Measurements from ENCODE around the gene PRRT1.

PRRT1 gene

DNA sequence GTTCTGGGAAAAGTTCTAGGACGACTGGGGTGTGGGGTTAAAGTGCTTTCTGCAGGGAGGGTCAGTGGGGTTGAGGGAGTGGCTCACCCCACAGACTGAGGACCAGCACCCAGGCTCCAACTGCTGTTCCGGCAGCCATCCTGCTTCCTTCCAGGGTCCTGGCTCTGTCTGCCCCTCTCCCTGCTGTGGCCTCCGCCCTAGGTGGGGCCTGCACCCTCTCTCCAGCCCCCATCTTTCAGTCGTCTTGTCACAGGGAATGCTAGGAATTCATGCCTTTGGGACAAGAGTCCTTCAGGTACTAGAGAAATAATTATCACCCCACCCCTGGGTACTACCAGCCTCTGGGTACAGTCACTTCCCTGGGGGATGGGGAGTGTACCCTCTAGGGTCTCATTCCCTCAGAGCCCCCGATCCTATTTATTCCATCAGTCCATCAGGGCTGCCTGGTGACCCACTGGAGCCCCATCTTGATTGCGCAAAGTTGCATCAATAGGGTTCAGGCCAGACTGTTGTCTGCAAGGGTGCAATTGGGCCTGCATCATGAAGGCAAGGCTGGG lies 32.4 kb upstream of the PRRT1 start, which contains the start of gene AGER:
TSS of gene AGER (minus strand) at position 170 of the 557 bp plus-strand sequence. CDS start at position 139, 31 bp downstream.
- TF ChIP-seq CTCF (conservative IDR thresholded peaks at IDR 0.05; ENCODE audit: low read length) (no peak), EZH2phosphoT487 (IDR thresholded peaks at IDR 0.05; ENCODE audit: borderline replicate concordance) (no peak)
- H3K4me2 ChIP-seq (ENCODE audit: low read depth, low read length, poor library complexity, severe bottlenecking): no peak within 1 kb of the TSS

DNA sequence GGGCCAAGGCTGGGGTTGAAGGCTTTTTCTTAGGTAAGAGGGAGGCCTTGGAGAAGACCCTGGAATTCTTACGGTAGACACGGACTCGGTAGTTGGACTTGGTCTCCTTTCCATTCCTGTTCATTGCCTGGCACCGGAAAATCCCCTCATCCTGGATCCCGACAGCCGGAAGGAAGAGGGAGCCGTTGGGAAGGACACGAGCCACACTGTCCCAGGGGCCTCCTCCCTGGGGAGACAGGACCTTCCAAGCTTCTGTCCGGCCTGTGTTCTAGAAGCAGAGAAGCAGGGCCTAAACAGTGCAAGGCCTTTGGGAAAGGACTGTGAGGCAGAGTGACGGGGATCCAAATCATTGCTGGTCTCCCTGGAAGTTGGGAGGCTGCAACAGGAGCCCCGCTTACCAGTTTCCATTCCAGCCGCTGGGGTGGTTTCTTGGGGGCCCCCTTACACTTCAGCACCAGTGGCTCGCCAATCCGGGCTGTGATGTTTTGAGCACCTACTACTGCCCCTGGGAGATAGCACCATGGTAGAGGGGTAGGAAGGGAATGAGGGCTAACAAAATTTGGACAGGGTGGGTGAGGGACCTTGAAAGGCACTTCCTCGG lies 31.8 kb upstream of the PRRT1 start:
- Histone ChIP-seq H3K79me2 (ENCODE audit: insufficient read depth, low read length) (peaks cover 51% of the 10 kb centered on the region), H4K20me1 (ENCODE audit: insufficient read depth, low read length, poor library complexity, severe bottlenecking) (peaks cover 5% of the 10 kb centered on the region)

More for the DNA sequence above, 32.4 kb upstream of the PRRT1 start, which contains the start of gene AGER:
- Histone ChIP-seq H3K9me3 (ENCODE audit: insufficient read depth, low read depth, low read length) (no peaks in the 10 kb centered on the region), H3F3A (ENCODE audit: low read depth) (no peaks in the 10 kb centered on the region), H4K20me1 (ENCODE audit: insufficient read depth, low read length, poor library complexity, severe bottlenecking) (peaks cover 10% of the 10 kb centered on the region), H2AFZ (ENCODE audit: low read length) (no peak within 1 kb of the TSS), H3K9me2 (replicated peaks; ENCODE audit: low read depth, low read length) (no peaks in the 10 kb centered on the region), H3K9ac (ENCODE audit: low read depth, low read length, poor library complexity, severe bottlenecking) (no peak within 1 kb of the TSS), H3K4me3 (ENCODE audit: low read length, poor library complexity, severe bottlenecking) (no peak within 1 kb of the TSS), H3K4me1 (ENCODE audit: insufficient read depth, low read length, poor library complexity, severe bottlenecking) (peaks cover 20% of the 10 kb centered on the region), H3K79me2 (ENCODE audit: insufficient read depth, low read length) (peaks cover 51% of the 10 kb centered on the region), H3K36me3 (ENCODE audit: insufficient read depth, low read length) (peaks cover 28% of the 10 kb centered on the region; the same call in 1 of the 2 replicates), H3K27me3 (ENCODE audit: insufficient read depth, low read length, poor library complexity, severe bottlenecking) (no peaks in the 10 kb centered on the region)

GRCh38 chr6:32183030-32183429 lies 31.3 kb upstream of the PRRT1 start:
- Histone ChIP-seq H3K79me2 (ENCODE audit: insufficient read depth, low read length) (peaks cover 47% of the 10 kb centered on the region), H3K9ac (ENCODE audit: low read depth, low read length, poor library complexity, severe bottlenecking) (no peak overlapping the region), H3K9me3 (ENCODE audit: insufficient read depth, low read depth, low read length) (no peaks in the 10 kb centered on the region), H3F3A (ENCODE audit: low read depth) (no peaks in the 10 kb centered on the region), H3K9me2 (replicated peaks; ENCODE audit: low read depth, low read length) (no peaks in the 10 kb centered on the region), H3K4me1 (ENCODE audit: insufficient read depth, low read length, poor library complexity, severe bottlenecking) (peaks cover 12% of the 10 kb centered on the region), H2AFZ (ENCODE audit: low read length) (no peak overlapping the region), H3K4me2 (ENCODE audit: low read depth, low read length, poor library complexity, severe bottlenecking) (no peak overlapping the region), H3K36me3 (ENCODE audit: insufficient read depth, low read length) (peaks cover 28% of the 10 kb centered on the region; the same call in 1 of the 2 replicates), H4K20me1 (ENCODE audit: insufficient read depth, low read length, poor library complexity, severe bottlenecking) (peaks cover 5% of the 10 kb centered on the region), H3K4me3 (ENCODE audit: low read length, poor library complexity, severe bottlenecking) (no peak overlapping the region), H3K27me3 (ENCODE audit: insufficient read depth, low read length, poor library complexity, severe bottlenecking) (no peaks in the 10 kb centered on the region)
- TF ChIP-seq EZH2phosphoT487 (IDR thresholded peaks at IDR 0.05; ENCODE audit: borderline replicate concordance) (no peak), CTCF (conservative IDR thresholded peaks at IDR 0.05; ENCODE audit: low read length) (no peak)

More for the DNA sequence above, 31.8 kb upstream of the PRRT1 start:
- H3K4me1 ChIP-seq (ENCODE audit: insufficient read depth, low read length, poor library complexity, severe bottlenecking): peaks cover 14% of the 10 kb centered on the region
- peaks cover 28% of the 10 kb centered on the region; the same call in 1 of the 2 replicates for H3K36me3 ChIP-seq (ENCODE audit: insufficient read depth, low read length)
- no peaks in the 10 kb centered on the region for H3K9me2 ChIP-seq (replicated peaks; ENCODE audit: low read depth, low read length)
- no peak overlapping the region for H3K4me2 ChIP-seq (ENCODE audit: low read depth, low read length, poor library complexity, severe bottlenecking)
- H3F3A ChIP-seq (ENCODE audit: low read depth): no peaks in the 10 kb centered on the region
- no peak overlapping the region for H2AFZ ChIP-seq (ENCODE audit: low read length)
- no peaks in the 10 kb centered on the region for H3K27me3 ChIP-seq (ENCODE audit: insufficient read depth, low read length, poor library complexity, severe bottlenecking)
- no peaks in the 10 kb centered on the region for H3K9me3 ChIP-seq (ENCODE audit: insufficient read depth, low read depth, low read length)
- no peak overlapping the region for H3K9ac ChIP-seq (ENCODE audit: low read depth, low read length, poor library complexity, severe bottlenecking)
- H3K4me3 ChIP-seq (ENCODE audit: low read length, poor library complexity, severe bottlenecking): no peak overlapping the region
- TF ChIP-seq CTCF (conservative IDR thresholded peaks at IDR 0.05; ENCODE audit: low read length) (no peak), EZH2phosphoT487 (IDR thresholded peaks at IDR 0.05; ENCODE audit: borderline replicate concordance) (no peak)
